GM12801 (cell line): ENCODE results near the gene RIMS3.
A peak's percentile ranks its signal among the peaks of the same experiment; 100 is the strongest.

Experiments used
- CTCF ChIP-seq: IDR thresholded peaks from one replicate; pipeline ENCODE4 v1.5.1; 2011; ENCODE audit warnings: control low read depth; ENCODE audit not compliant: insufficient read length; ENCODE audit errors: extremely low read depth

The RIMS3 gene

DNA sequence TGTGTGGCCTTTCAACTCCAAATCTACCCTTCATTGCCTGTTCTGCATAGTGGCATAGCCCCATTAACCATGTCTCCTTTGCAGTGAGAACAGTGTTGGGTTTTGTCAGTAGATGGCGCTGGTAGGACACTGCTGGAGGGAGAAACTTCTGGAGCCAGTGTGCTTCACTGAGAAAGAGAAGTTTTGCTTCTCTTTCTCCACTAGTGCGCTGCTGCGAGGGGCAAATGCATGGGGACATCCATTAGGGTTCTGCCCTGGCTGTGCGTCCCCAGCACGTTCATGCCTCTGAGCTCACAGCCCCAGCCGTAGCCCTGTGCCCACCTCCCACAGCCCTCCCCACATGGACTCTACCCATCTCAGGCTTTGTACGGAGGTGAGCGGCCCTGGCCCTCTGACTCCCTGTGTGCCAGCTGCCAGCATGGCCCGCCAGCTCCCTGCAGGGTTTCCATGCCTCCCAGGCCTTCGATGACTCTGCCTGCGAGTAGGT is 53.1 kb downstream of the RIMS3 start:
- peak; percentile 90 for TF ChIP-seq CTCF

GRCh38 chr1:40610156-40610555 is 55.3 kb downstream of the RIMS3 start:
- TF ChIP-seq CTCF = no peak

DNA sequence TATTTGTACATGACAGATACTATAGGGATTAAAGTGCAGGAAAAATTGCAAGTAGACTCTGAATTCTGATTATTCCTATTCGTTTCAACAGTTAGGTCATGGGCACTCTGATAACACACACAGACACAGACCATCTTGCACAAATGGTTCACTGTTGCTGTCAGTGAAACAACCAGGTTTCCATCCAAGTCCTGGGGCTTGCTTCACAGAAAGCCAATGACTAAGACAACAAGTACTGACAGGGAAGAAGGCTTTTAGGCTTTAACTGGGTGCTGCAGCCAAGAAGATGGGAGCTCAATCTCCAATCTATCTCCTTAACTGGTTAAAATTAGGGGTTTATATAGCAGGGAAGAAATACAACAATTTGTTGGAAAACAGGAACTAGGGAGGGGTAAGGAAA is 57.6 kb downstream of the RIMS3 start:
- no peak for TF ChIP-seq CTCF

DNA sequence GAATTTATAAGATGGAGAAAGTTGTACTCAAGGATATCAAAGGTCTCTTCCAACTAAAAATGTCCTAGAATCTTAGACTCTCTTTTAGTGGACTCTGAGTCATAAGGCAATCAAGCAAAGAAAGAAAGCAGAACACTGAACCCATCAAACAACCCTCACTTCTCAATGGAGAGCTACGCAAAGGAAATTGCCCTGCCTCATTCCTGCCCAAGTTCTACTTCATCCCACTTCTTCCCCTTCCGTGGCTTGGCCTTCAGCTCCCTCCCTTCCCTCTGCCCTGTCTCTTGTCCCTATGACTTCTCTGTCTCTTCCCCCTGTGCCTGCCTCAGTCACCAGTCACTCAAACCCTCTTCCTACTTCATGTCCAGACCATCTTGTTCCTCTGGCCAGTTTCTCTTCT is 58.5 kb downstream of the RIMS3 start:
- no peak for TF ChIP-seq CTCF

DNA sequence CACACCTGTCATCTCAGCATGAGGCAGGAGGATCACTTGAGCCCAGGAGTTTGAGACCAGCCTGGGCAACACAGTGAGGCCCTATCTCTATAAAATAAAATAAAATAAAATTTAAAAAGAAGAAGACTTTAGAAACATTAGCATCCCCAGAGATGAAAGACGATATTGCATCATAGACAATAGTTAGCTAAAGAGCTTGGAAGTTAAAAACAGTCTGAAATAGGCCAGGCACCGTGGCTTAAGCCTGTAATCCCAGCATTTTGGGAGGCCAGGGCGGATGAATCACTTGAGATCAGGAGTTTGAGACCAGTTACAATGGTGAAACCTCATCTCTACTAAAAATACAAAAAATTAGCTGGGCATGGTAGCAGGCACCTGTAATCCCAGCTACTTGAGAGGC is 59.3 kb downstream of the RIMS3 start:
- no peak for TF ChIP-seq CTCF

DNA sequence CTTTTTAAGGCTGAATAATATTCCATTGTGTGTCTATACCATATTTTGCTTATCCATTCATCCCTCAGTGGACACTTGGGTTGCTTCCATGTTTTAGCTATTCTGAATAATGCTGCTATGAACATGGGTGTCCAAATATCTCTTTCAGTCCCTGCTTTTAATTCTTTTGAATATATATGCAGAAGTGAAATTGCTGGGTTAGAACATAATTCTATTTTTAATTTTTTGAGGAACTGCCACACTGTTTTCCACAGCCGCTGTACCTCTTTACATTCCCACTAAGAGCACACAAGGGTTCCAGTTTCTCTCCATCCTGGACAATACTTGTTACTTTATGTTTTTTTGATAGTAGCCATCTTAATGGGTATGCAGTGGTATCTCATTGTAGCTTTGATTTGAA is 65.6 kb downstream of the RIMS3 start:
- TF ChIP-seq CTCF = no peak

DNA sequence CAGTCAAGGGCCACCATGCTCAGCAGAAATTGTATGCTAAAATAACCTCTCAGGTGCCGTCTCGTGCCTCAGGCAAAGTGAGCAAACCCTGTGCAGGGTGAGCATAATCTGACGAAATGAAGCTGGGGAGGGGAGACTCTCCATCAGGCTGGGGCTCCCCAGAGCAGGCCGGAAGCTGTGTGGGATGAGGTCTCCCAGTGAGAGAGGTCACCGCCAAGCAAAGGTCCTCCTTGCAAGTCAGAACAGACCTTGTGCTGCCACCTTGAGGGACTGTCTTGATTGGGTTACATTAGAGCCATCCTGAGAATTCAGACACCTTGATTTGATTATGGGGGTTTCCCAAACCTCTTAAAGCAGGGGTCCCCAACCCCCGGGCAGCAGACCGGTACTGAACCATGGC is 69.9 kb downstream of the RIMS3 start:
- TF ChIP-seq CTCF = no peak

DNA sequence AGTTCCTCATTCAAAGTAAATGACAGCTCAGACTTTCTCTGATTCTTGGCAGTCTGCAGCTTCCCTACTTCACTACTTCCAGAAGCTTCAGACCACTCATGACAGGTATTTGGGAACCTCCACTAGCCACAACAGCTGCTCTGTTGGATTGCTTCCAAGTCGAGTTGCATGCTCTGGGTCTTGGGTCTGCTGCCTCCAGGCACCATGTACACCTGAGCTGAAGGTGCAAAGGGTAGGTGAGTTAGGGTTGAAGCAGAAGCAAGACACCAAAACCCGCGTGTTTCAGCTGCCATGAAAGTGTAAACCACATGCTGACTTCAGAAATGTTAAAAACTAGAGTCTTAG is 71.3 kb downstream of the RIMS3 start:
- no peak for TF ChIP-seq CTCF
